OCI-LY7 (cell line): Measurements from ENCODE around the gene PCDH11Y. TPM values are rescaled to one million over a fixed set of nuclear protein-coding genes. Genes with fewer than 3 reads are reported as not detected.
"Not testable (repeated sequence)": the region's sequence is repeated elsewhere in the genome, so short reads cannot be mapped to it uniquely, and the experiment has no call there.

ENCODE experiments used
- BruUV-seq: library from RNA; stranded (reverse); fragments of 400-500 nt; replicated peaks from 2 replicates; lab custom pipeline; 2021; lab: Mats Ljungman, UMichigan
- CTCF ChIA-PET: fragments of 300-600 bp; sonication (Branson Sonifier 250); formaldehyde crosslinking; loops from one replicate; lab custom pipeline; 2022; ENCODE audit warnings: antibody characterized with exemption; ENCODE audit not compliant: unreplicated experiment; lab: Charles Lee
- POLR2A ChIA-PET: fragments of 300-600 bp; sonication (Branson Sonifier 250); formaldehyde crosslinking; loops from one replicate; lab custom pipeline; 2022; ENCODE audit warnings: antibody characterized with exemption; lab: Charles Lee
- DNase-seq: peaks from one replicate; pipeline ENCODE4 v3.0.0-alpha.2; 2015; ENCODE audit warnings: low spot score
- H2AFZ ChIP-seq: fragments of 200-600 bp; sonication (generic), shearing (Covaris generic); 2 replicates; pipeline ENCODE4 v1.6.1; 2014; ENCODE audit warnings: mild to moderate bottlenecking, antibody characterized with exemption, low read length, moderate library complexity
- H3K27ac ChIP-seq: fragments of 200-600 bp; sonication (generic); 2 replicates; pipeline ENCODE4 v1.5.1; 2014; ENCODE audit warnings: mixed run types, low read depth, mild to moderate bottlenecking, moderate library complexity, low read length, inconsistent platforms; ENCODE audit not compliant: poor library complexity, severe bottlenecking
- H3K36me3 ChIP-seq: fragments of 200-600 bp; sonication (generic); 2 replicates; pipeline ENCODE4 v1.6.1; 2014; ENCODE audit warnings: mild to moderate bottlenecking, antibody characterized with exemption, low read length, moderate library complexity, mixed read lengths; ENCODE audit not compliant: insufficient read depth
- H3K4me1 ChIP-seq: fragments of 200-600 bp; sonication (generic); 2 replicates; pipeline ENCODE4 v1.5.1; 2014; ENCODE audit warnings: mild to moderate bottlenecking, low read length; ENCODE audit not compliant: insufficient read depth, poor library complexity, severe bottlenecking
- H3K4me2 ChIP-seq: fragments of 200-600 bp; sonication (generic); 2 replicates; pipeline ENCODE4 v1.6.1; 2014; ENCODE audit warnings: mild to moderate bottlenecking, low read length
- H3K4me3 ChIP-seq: fragments of 200-600 bp; sonication (generic); 2 replicates; pipeline ENCODE4 v1.5.1; 2014; ENCODE audit warnings: mild to moderate bottlenecking, low read depth, low read length; ENCODE audit not compliant: poor library complexity, severe bottlenecking
- H3K79me2 ChIP-seq: fragments of 200-600 bp; sonication (generic); 2 replicates; pipeline ENCODE4 v1.6.1; 2016; ENCODE audit warnings: low read depth, mild to moderate bottlenecking, low read length, moderate library complexity, mixed read lengths; ENCODE audit not compliant: insufficient read depth
- H3K9me2 ChIP-seq: fragments of 200-600 bp; sonication (generic); 2 replicates; pipeline ENCODE4 v1.6.1; 2016; ENCODE audit warnings: mild to moderate bottlenecking, low read length, mixed read lengths; ENCODE audit not compliant: insufficient read depth
- H3K9me3 ChIP-seq: fragments of 200-600 bp; sonication (generic); 2 replicates; pipeline ENCODE4 v1.6.1; 2014; ENCODE audit warnings: mild to moderate bottlenecking, mixed run types, low read length, mixed read lengths
- H4K20me1 ChIP-seq: fragments of 200-600 bp; sonication (generic); 2 replicates; pipeline ENCODE4 v1.6.1; 2014; ENCODE audit warnings: mild to moderate bottlenecking, antibody characterized with exemption, low read length, moderate library complexity, mixed read lengths; ENCODE audit not compliant: insufficient read depth
- intact Hi-C: fragments of 100-400 bp; cut with micrococcal nuclease; formaldehyde crosslinking; loops from one replicate; pipeline ENCODE4 v1.10.0; 2022; ENCODE audit not compliant: unreplicated experiment
- small RNA-seq: library from RNA; depleted of rRNA; stranded (forward); fragments of <200 nt; gene quantifications from one replicate; pipeline ENCODE3, GENCODE V24; 2014
- total RNA-seq, 2 experiments: library from RNA; depleted of rRNA in 1 of 2; stranded (reverse); fragments of >200 nt in 1 of 2; shearing (Covaris generic) in 1 of 2; gene quantifications; 2 replicates each; pipeline ENCODE4 v1.2.3, GENCODE V29; 2014 to 2022

PCDH11Y gene
- total RNA-seq, 2 experiments from 2014 or later, result not detected

GRCh38 chrY:5679265-5679664 is 679.2 kb downstream of the PCDH11Y start:
- H3K27ac ChIP-seq, DNase-seq, intact Hi-C loops, H3K4me1 ChIP-seq, H3K79me2 ChIP-seq, H3K4me3 ChIP-seq, H3K36me3 ChIP-seq, H3K9me2 ChIP-seq, BruUV-seq, H4K20me1 ChIP-seq, CTCF ChIA-PET, H3K9me3 ChIP-seq, H2AFZ ChIP-seq, H3K4me2 ChIP-seq, POLR2A ChIA-PET: not testable (repeated sequence)

GRCh38 chrY:5708727-5709126 is 708.6 kb downstream of the PCDH11Y start:
- H2AFZ ChIP-seq, intact Hi-C loops, POLR2A ChIA-PET: not testable (repeated sequence)

GRCh38 chrY:5709788-5710381 is 709.8 kb downstream of the PCDH11Y start:
- DNase-seq, H3K4me1 ChIP-seq, H3K36me3 ChIP-seq, H3K4me3 ChIP-seq, H4K20me1 ChIP-seq, BruUV-seq, POLR2A ChIA-PET, H2AFZ ChIP-seq, H3K4me2 ChIP-seq, H3K79me2 ChIP-seq, CTCF ChIA-PET, intact Hi-C loops, H3K9me3 ChIP-seq, H3K9me2 ChIP-seq, H3K27ac ChIP-seq: not testable (repeated sequence)

More at GRCh38 chrY:5708727-5709126, 708.6 kb downstream of the PCDH11Y start:
- H3K79me2 ChIP-seq, H3K27ac ChIP-seq, H3K36me3 ChIP-seq, H4K20me1 ChIP-seq, DNase-seq, H3K4me1 ChIP-seq, H3K4me3 ChIP-seq, BruUV-seq, H3K9me2 ChIP-seq, H3K9me3 ChIP-seq, CTCF ChIA-PET, H3K4me2 ChIP-seq: not testable (repeated sequence)

- H4K20me1 ChIP-seq, H3K9me3 ChIP-seq, H3K79me2 ChIP-seq, H3K4me1 ChIP-seq, BruUV-seq, H3K9me2 ChIP-seq, CTCF ChIA-PET, POLR2A ChIA-PET, DNase-seq, H2AFZ ChIP-seq, H3K4me2 ChIP-seq, H3K36me3 ChIP-seq, H3K27ac ChIP-seq, H3K4me3 ChIP-seq, intact Hi-C loops: not testable (repeated sequence)
Measured at GRCh38 chrY:5761403-5761802, 761.3 kb downstream of the PCDH11Y start.

- POLR2A ChIA-PET, H4K20me1 ChIP-seq, DNase-seq, H3K4me3 ChIP-seq, H2AFZ ChIP-seq, CTCF ChIA-PET, BruUV-seq, H3K4me1 ChIP-seq, H3K9me3 ChIP-seq, H3K9me2 ChIP-seq, H3K27ac ChIP-seq, H3K79me2 ChIP-seq, intact Hi-C loops, H3K36me3 ChIP-seq, H3K4me2 ChIP-seq: not testable (repeated sequence)
Measured at GRCh38 chrY:5776485-5776884, 776.4 kb downstream of the PCDH11Y start.

Small RNA genes within 50 kb of the gene (small RNA-seq; reads per million reads assigned to genes)
- gene RNU2-57P (0.21 reads per million), gene SNX3P1Y (not detected)
